Heart right ventricle (tissue), 16 donors: ENCODE measurements around the gene BHLHA15. TPM values are rescaled to one million over a fixed set of nuclear protein-coding genes. Genes with fewer than 3 reads are reported as not detected.

Experiments used
- ATAC-seq, 8 donors: fragments of 200-7000 bp; cut with Tn5 transposase; one replicate each; pipeline ENCODE4 v1.9.1; 2020; ENCODE audit warnings: mild to moderate bottlenecking in 8 of 8, moderate library complexity in 8 of 8, moderate number of reproducible peaks in 1 of 8
- DNase-seq, 2 donors: peaks; one replicate each; pipeline ENCODE4 v3.0.0-alpha.2; 2020
- H3K27ac ChIP-seq, 10 donors: fragments of 200-600 bp; sonication (generic) in 2 of 10; one replicate each; pipeline versions ENCODE4 v1.5.0 to v1.8.0; 2020 to 2022; ENCODE audit warnings: mild to moderate bottlenecking in 3 of 10
- H3K27me3 ChIP-seq, 7 donors: fragments of 200-600 bp; one replicate each; pipeline ENCODE4 v1.8.0; 2021 to 2022; ENCODE audit warnings: mild to moderate bottlenecking in 2 of 7
- H3K36me3 ChIP-seq, 9 donors: fragments of 200-600 bp; sonication (generic) in 1 of 9; one replicate each; pipeline versions ENCODE4 v1.5.0 to v1.8.0; 2020 to 2022; ENCODE audit warnings: mild to moderate bottlenecking in 2 of 9
- H3K4me1 ChIP-seq, 9 donors: fragments of 200-600 bp; sonication (generic) in 1 of 9; one replicate each; pipeline versions ENCODE4 v1.5.0 to v1.8.0; 2020 to 2022; ENCODE audit warnings: mild to moderate bottlenecking in 4 of 9
- H3K4me3 ChIP-seq, 10 donors: fragments of 200-600 bp; sonication (generic) in 2 of 10; one replicate each; pipeline versions ENCODE4 v1.5.0 to v1.8.0; 2020 to 2022; ENCODE audit warnings: mild to moderate bottlenecking in 7 of 10, moderate library complexity in 2 of 10
- H3K9me3 ChIP-seq, 11 donors: fragments of 200-600 bp in 10 of 11; sonication (generic) in 2 of 11; one replicate each; pipeline versions ENCODE4 v1.5.0 to v1.8.0; 2013 to 2022; ENCODE audit warnings: mild to moderate bottlenecking in 2 of 11, control low read depth in 1 of 11, moderate library complexity in 1 of 11
- WGBS, 2 donors: extraction: QIAGEN DNeasy Blood & Tissue Kit; methylation state at CpG; one replicate each; pipeline ENCODE4 v1.1.7; 2013; ENCODE audit warnings: inconsistent platforms in 1 of 2; 5-methylcytosine and 5-hydroxymethylcytosine counted together
- intact Hi-C, 10 donors: fragments of 100-400 bp; cut with DNase I; formaldehyde crosslinking; loops; one replicate each; pipeline versions ENCODE4 v1.11.1 to v1.14.2; 2022
- polyA plus RNA-seq, 2 donors: library from polyadenylated mRNA; stranded (reverse); fragments of 200-250 nt; gene quantifications; one replicate each; pipeline ENCODE4 v1.2.3, GENCODE V29; 2013
- total RNA-seq, 10 donors: library from RNA; stranded (reverse); fragmentation: NEBNext Ultra II Directional in 3 of 10; extraction: Animal tissue kit (Norgen Biotek cat#: 25700) in 3 of 10; gene quantifications; one replicate each; pipeline versions ENCODE4 v1.2.1 to v1.2.4, GENCODE V29; 2021 to 2023
- TF ChIP-seq, protein P1 (sequence below), 9 donors: fragments of 200-600 bp; sonication (generic) in 2 of 9; IDR thresholded peaks; one replicate each; pipeline versions ENCODE4 v1.5.0 to v1.8.0; 2021 to 2022; ENCODE audit warnings: antibody characterized with exemption in 9 of 9, mild to moderate bottlenecking in 5 of 9, moderate library complexity in 1 of 9
- donor health status: Arrhythmogenic right ventricular cardiomyopathy.
- donor health status: ischemic (EF 13 %, LVEDD 7.1; RV severe dilation, severe dysfunction).
- donor health status: healthy with polysubstance abuse.
- donor health status: DM: no; HTN: yes; CAD: no.
- donor health status: DM: no; HTN: no; CAD: no.
- donor health status: ischemic (EF 25% LVEDD 6.9; RV normal size, moderate dysfunction).
- donor health status: ischemic (EF 25% LVEDD 5.7; RV mildly dilated, moderate dysfunction).
- donor health status: healthy.
- donor health status: DM: yes; HTN: yes; CAD: no.
- donor health status: Ischemic cardiomyopathy.
- donor health status: ischemic (EF 35%, LVEDD 5.7; RV mildly dilated, moderate dysfunction).
- donor health status: nonischemic (EF 11% LVEDD 7.7; RV severe dilation, severe dysfunction).
- donor health status: DM: yes; HTN: yes; CAD: no.
- donor health status: PGD.
- donor health status: ischemic (EF 29% LVEDD 5.4; RV normal size, mild dysfunction).
- donor health status: nonischemic (EF 23%, LVEDD 6.1; RV moderate dilation, normal function).

Gene BHLHA15
- total and polyA plus RNA-seq, 12 donors = 0.06 TPM; not detected in 11

DNA sequence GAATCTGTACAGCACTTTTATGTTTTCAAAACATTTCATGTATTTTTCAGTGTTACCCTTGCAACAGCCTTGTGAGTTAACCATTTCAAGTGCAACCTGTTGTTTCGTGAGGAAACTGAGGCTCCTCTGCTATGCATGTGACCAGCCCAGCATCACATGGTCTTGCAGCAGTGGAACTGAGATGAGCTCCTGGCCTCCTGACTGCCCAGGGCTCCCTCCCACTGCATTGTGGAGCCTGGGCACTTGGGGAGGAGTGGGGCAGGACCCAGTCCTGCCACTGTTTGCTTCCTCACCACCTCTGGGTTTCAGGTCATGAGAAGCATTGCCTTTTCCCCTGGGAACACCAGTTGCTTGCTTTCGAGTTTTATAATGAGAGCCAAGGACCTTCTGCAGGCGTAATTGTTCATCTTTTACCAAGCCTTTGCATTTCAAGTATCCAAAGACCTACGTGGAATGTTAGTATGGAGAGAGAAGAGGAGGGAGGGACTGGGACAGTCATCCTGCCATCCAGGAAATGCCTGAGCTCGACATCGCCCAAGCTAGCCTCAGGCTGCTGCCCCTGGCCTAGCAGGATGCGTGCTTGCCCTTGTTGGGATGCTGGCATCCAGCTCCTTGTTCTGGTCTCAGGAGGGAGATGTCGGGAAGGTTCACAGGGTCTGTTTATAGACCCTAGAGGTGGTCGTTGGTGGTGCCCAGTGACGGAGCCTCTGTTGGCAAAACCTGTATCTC, 32.3 kb upstream of the BHLHA15 start:
- WGBS, 2 donors = 84 to 89% methylated on average over 10 of the region's 10 CpGs
- Histone ChIP-seq H3K27me3 (no peaks in the 10 kb centered on the region), H3K36me3 (peaks cover 0 to 64% (median 0%) of the 10 kb centered on the region in 9 donors), H3K4me3 (no peak overlapping the region), H3K4me1 (peaks cover 0 to 31% (median 16%) of the 10 kb centered on the region in 9 donors), H3K27ac (peak overlapping the region in 1 of 10 donors; percentile 39), H3K9me3 (no peaks in the 10 kb centered on the region)
- ATAC-seq (peak in 2 of 8 donors; percentile 40 to 46), DNase-seq (no peak)
- intact Hi-C loops = no loop called here
- TF ChIP-seq, protein P1, sequence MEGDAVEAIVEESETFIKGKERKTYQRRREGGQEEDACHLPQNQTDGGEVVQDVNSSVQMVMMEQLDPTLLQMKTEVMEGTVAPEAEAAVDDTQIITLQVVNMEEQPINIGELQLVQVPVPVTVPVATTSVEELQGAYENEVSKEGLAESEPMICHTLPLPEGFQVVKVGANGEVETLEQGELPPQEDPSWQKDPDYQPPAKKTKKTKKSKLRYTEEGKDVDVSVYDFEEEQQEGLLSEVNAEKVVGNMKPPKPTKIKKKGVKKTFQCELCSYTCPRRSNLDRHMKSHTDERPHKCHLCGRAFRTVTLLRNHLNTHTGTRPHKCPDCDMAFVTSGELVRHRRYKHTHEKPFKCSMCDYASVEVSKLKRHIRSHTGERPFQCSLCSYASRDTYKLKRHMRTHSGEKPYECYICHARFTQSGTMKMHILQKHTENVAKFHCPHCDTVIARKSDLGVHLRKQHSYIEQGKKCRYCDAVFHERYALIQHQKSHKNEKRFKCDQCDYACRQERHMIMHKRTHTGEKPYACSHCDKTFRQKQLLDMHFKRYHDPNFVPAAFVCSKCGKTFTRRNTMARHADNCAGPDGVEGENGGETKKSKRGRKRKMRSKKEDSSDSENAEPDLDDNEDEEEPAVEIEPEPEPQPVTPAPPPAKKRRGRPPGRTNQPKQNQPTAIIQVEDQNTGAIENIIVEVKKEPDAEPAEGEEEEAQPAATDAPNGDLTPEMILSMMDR (IDR thresholded peaks at IDR 0.05) = no peak

DNA sequence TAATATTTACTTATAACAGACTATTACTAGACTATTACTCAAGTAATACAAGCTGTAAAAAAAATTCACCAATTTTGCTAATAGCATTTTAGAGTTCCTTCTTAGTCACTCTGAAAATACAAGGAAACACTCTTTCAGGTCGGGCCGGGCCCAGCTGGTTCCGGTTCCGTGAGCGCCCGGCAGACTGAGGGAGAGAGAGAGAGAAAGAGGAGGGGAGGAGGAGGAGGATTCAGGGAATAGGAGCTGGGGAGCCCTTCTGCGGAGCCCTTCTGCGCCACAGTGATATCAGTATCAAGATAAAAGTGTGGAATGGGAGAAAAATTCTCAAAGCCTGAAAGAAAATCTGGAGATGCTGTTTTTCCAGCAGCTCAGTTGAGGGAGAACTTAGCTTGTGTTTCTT, 30.5 kb upstream of the BHLHA15 start:
- Histone ChIP-seq H3K4me1 (peaks cover 0 to 21% (median 13%) of the 10 kb centered on the region in 9 donors), H3K27me3 (no peaks in the 10 kb centered on the region), H3K36me3 (peaks cover 0 to 58% (median 0%) of the 10 kb centered on the region in 9 donors), H3K4me3 (no peak overlapping the region), H3K9me3 (no peaks in the 10 kb centered on the region), H3K27ac (no peak overlapping the region)
- 78 to 81% methylated on average over 8 of the region's 8 CpGs for WGBS, 2 donors
- ATAC-seq = no peak
- no peak for DNase-seq
- intact Hi-C loops = no loop called here
- TF ChIP-seq, protein P1 (IDR thresholded peaks at IDR 0.05) = no peak

DNA sequence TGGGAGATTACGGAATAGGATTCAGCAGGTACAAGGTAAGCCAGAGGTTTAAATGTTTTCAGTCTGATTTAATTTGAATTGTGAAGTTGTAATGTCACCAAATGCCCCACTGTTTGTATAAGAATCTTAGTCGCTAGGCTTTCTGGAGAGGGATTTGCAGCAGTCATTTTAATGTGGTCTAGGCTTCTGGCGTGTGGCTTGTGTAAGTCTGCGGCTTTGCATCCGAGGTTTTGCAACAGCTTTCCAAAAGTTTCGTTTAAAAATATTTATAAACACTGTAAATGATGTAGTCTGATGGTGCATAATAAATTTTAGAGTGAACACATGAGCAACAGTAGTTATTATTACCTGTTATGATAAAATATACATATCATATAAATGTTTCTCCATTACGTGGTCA, 26.1 kb upstream of the BHLHA15 start:
- Histone ChIP-seq H3K9me3 (no peaks in the 10 kb centered on the region), H3K27ac (no peak overlapping the region), H3K36me3 (peaks cover 0 to 62% (median 0%) of the 10 kb centered on the region in 9 donors), H3K27me3 (no peaks in the 10 kb centered on the region), H3K4me3 (no peak overlapping the region), H3K4me1 (peaks cover 0 to 15% (median 0%) of the 10 kb centered on the region in 9 donors)
- TF ChIP-seq, protein P1 (IDR thresholded peaks at IDR 0.05) = no peak
- intact Hi-C loops = no loop called here
- DNase-seq (no peak), ATAC-seq (no peak)
- 94 to 96% methylated on average over 7 of the region's 7 CpGs for WGBS, 2 donors

DNA sequence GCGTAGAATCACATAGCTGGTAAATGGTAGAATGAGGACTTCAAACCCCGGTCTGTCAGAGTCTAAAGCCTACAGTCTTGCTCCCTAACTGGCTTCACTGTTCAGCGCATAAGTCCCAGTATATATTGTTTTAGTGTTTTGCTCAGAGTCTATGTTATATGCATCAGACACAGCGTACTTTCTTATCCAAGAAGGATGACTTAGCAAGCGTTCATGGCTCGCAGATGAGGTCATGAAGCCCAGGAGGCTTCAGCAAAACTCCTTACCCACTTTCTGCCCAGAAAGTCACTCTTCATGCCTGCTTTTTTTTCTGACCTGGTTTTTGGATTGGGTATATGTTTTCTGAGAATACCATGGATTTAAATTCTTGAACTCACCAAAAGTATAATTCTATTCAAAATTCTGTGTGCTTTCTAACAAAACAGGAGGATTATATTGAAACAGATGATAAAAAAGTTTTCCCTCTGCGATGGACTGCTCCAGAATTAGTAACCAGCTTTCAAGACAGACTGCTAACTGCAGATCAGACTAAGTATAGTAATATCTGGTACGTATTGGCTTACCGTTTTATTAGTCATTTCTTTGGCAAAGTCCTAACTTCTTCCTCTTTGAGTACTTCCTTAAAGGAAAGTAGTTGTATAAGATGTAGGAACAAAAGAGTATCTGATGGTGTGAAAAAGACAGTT, 24.6 kb upstream of the BHLHA15 start:
- Histone ChIP-seq H3K27ac (peak overlapping the region in 3 of 10 donors; percentile 14 to 41 (median 33)), H3K9me3 (no peaks in the 10 kb centered on the region), H3K4me3 (no peak overlapping the region), H3K36me3 (peaks cover 0 to 74% (median 5%) of the 10 kb centered on the region in 9 donors), H3K27me3 (no peaks in the 10 kb centered on the region), H3K4me1 (peaks cover 0 to 15% (median 0%) of the 10 kb centered on the region in 9 donors)
- TF ChIP-seq, protein P1 (IDR thresholded peaks at IDR 0.05) = no peak
- ATAC-seq (peak in 3 of 8 donors; percentile 42 to 67 (median 44)), DNase-seq (no peak)
- WGBS, 2 donors = 70 to 87% methylated on average over 9 of the region's 9 CpGs
- intact Hi-C loops = no loop called here
